NCI-H82 (cell line): ENCODE measurements around the gene LARP1.
A peak's percentile ranks its signal among the peaks of the same experiment; 100 is the strongest.
"Not testable (repeated sequence)": the region's sequence is repeated elsewhere in the genome, so short reads cannot be mapped to it uniquely, and the experiment has no call there.

Source experiments
- DNase-seq: peaks from one replicate; lab custom pipeline; 2025; lab: John Stamatoyannopoulos, UW

The LARP1 gene

DNA sequence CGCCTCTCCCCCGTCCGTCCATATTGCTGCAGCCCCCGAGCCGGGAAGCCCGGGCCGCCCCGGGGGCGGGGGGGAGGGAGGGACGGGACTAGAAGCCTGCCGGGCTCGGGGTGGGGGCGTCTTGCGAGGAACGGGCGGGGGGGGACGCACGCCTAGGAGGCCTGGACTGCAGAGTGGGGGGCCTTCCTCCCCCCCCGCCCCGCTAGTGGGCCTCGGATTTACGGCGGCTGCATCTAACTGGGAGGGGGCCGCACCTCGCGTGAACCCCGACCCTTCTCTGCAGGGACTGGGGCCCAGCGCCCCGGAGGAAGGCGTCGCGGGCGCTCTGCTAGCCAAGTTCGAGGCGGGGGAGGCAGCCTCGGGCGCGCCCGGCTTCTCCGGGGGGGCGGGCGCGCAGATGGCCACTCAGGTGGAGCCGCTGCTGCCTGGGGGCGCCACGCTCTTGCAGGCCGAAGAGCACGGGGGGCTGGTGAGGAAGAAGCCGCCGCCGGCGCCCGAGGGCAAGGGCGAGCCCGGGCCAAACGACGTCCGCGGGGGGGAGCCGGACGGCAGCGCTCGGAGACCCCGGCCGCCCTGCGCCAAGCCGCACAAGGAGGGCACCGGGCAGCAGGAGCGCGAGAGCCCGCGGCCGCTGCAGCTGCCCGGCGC, at the start of gene LARP1:
Gene LARP1, plus strand, starts transcription at position 17 of the 648 bp plus-strand sequence. Its CDS starts 381 bp downstream, at position 398.
- peak; percentile 49 for DNase-seq

- DNase-seq: no peak
Observed at GRCh38 chr5:154706416-154706815, 48.8 kb upstream of the LARP1 start.

DNA sequence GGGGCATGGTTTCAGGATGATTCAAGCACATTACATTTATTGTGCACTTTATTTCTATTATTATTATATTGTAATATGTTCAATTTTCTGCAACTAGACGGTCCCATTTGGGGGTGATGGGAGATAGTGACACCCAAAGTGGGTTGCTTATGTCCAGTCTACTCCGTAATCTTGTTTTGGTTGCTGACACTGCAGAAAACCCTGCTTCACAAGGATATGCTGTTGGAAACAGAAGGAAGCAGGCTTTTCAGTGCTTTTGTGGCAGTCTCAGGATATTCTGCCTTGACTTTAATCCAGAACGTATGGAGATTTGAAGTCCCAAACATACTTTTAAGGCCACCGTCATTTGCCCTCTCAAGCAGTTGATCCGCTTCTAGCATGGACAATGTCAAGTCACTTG, 47.5 kb upstream of the LARP1 start:
- no peak for DNase-seq

DNA sequence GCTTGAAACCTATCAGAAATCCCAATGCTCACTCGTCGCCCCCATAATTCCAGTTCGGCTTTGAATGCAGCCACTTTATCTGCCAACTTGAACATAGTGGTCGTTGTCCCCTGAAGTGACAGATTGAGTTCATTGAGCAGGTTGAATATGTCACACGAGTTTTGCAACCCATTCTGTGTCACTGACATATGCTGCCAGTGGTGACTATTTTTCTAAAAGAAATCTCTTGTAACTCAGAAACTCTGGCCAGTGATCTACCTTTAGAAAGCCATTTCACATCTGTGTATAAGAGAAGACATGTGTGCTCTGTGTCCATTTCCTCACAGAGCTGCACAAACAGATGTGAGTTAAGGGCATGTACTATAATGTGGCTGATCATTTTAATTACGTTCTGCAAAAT, 47.0 kb upstream of the LARP1 start:
- DNase-seq: no peak

DNA sequence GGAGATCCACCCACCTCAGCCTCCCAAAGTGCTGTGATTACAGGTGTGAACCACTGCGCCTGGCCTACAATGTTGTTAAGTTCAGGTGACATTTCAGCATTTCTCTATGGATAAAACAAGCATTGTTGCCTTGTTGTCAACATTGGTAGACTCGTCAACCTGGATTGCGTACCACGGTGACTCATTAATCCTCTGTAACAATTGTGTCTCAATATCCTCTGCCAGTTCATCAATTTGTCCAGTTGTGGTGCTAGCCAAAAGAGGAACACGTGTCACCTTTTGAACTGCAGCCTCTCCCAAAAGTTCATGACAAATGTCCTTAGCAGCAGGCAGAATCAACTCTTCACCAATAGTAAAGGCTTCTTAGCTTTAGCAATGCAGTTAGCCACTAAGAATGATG, 46.3 kb upstream of the LARP1 start:
- DNase-seq: no peak

- peak; percentile 44 for DNase-seq
Observed at GRCh38 chr5:154709368-154710305, 45.5 kb upstream of the LARP1 start.

- peak; percentile 42 for DNase-seq
Observed at GRCh38 chr5:154712518-154713437, 42.4 kb upstream of the LARP1 start.

DNA sequence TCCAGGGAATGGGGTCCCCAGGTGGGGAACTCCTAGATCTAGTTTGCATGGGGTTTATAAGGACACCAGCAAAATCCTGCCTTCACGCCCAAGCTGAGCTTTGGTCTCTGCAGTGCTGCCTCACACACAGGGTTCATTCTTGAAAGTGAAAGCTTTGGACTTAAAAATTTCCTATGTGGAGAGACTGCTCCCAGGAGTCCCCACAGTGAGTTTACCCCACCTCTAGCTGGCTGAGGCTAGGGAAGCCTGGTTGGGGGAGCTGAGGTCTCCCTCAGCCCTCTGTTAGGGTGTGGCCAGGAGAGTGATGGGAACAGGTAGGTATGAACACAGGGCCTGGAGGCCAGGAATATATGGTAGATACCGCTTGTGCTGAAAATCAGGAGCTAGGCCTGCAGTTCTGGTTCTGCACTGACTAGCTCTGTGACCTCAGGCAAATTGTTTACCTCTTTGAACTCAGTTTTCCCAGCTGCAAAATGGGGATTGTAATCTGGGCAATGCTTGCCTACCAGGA, 41.5 kb upstream of the LARP1 start:
- DNase-seq: no peak

DNA sequence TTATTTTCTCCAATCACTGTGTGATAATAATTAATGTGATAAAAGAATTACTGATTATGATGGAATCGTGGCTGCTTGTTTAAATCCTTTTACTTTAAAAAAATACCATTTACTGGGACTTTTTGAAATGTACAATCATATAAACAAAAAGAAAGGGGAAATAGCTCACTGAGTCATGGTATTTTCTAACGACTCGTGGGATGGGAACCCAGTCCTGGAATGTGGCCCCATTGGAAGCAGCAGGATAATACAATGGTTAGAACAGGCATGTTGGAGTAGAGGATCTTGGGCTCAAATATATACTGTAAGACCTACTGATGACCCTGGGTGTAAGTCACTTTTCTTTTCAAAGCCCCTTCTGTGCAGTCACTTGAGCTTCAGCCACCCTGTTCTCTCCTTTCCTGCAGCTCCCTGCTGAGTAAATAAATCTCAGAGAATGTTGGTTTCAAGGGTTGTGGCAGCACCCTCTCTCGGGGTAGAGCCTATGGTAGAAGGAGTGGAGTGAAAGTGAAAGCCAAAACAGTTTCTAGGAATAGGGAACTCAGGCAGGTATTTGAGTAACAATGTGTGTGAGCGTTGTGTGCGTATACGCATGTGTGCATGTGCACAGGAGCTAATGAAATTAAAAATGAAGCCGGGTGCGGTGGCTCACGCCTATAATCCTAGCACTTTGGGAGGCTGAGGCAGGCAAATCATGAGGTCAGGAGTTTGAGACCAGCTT, 40.8 kb upstream of the LARP1 start:
- DNase-seq: no peak

DNA sequence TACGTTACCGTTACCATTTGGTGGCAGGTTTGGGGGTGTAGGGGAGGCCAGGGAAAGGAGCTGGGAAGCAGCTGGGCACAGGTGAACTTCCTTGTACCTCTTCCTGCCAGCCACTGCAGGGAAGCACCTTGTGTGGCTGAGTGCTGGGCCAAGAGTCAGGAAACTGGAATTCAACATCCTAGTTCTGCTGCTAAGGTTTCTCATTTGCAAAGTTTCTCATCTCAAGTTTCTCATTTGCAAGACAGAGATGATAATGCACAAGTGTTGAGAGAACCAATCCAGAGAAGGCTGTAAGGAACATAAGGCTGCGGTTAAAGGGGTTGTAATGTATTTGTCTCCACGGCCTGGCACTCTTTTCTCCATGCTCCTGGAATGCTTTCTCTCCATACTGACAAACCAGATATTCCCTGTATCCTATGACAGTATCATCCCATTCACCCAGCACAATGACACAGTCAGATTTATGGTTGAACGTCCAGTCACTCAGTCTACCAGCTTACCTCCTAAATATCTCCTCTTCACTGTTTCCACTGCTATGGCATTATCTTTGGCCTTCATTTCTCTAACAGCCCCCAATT, 33.6 kb upstream of the LARP1 start:
- no peak for DNase-seq

DNA sequence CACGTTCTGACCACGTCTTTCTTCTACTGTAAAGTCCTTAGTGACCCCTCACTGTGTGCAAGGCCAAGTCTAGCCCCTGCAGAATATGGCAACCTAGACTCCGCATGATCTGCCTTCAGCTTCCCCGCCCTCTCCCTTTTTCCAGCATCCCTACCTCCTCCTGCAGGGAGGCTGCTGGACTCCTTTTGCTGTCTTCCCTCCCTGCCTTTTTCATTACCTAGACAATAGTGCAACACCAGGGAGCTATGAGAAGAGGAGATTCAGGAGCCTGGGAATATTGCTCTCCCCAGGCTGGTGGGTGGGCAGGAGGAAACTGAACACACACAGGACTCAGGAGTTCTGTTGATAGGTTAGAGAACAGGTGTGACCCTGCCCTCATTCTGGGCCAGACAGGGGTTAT, 33.1 kb upstream of the LARP1 start:
- DNase-seq: no peak

GRCh38 chr5:154722936-154723335, 32.2 kb upstream of the LARP1 start:
- no peak for DNase-seq

DNA sequence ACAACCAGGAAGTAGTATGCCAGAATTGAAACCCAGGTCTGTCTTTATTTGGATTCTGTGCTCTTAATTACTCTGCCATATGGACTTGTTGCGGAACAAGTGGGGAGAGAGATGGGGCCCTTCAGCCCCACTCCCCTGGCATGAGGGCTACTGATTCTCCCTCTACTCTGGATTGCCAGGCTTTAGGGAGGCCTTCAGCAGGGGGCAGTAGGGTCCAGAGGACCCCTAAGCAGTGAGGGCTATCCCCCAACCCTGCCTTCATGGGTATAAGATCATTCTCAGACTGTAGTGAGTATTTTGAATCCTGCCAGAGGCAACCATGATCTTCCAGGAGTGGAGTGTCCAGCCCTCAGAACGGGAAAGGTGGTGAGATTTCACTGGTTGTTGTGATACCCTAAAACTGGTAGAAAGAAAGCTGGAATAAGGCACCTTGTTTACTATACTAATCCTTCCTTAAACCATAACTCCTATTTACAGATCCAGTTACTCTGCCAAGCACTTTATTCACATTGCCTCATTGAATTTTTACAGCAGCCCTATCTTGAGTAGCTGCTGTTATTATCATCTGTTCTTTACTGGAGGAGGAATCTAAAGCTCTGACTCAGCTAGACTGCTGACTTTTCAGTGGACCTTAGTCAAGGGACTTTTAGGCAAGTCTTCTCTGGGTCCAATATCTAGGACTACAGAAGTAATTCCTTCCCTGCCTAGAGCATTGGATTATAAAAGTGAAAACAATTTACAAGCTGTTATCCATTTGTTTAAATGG, 31.3 kb upstream of the LARP1 start:
- DNase-seq: no peak

DNA sequence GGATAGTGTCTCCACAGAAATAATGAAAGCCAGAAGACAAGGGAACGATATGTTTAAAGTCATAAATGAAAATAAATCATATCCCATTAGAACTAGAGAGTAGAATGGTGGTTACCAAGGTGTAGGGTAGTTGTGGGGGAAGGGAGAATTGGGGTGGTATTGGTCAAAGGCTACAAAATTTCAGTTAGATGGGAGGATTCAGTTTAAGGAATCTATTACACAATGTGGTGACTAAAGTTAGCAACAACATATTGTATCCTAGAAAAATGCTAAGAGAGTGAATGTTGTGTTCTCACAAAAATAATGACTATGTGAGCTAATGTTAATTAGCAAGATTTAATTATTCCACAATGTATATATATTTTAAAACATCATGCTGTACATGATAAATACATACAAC, 27.8 kb upstream of the LARP1 start:
- no peak for DNase-seq

GRCh38 chr5:154728939-154729588, 26.1 kb upstream of the LARP1 start:
- no peak for DNase-seq

GRCh38 chr5:154729613-154730012, 25.6 kb upstream of the LARP1 start:
- no peak for DNase-seq

DNA sequence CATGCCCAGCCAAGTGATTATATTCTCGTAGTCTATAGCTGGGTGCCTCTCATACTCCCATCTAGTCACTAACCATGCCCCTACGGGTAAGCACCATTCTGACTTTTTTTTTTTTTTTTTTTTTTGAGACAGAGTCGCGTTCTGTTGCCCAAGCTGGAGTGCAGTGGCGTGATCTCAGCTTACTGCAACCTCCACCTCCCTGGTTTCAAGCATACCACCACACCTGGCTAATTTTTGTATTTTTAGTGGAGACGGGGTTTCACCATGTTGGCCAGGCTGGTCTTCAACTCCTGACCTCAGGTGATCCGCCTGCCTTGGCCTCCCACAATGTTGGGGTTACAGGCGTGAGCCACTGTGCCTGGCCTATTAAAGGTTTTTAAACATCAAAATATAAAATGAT, 24.4 kb upstream of the LARP1 start:
- DNase-seq: not testable (repeated sequence)

DNA sequence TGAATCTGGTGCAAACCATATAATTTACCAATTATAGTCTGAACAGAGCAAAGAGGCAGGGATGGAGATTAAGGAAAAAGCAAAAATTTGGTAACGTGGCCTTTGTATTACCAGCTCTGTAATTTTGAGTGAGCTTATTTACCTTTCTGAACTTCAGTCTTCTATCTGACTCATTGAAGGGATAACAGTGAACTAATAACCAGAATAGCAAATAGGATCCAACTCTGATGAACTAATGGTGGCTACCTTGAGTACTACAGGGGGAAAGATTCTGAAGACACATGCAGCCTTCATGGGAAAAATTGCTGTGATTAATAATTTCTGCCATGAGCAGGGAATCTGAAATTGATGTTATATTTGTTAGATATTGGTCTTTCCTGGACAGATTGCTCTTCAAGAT, 23.0 kb upstream of the LARP1 start:
- DNase-seq: no peak

- DNase-seq: no peak
Observed at GRCh38 chr5:154734370-154735248, 20.6 kb upstream of the LARP1 start.
